HG02938 (cell line): ENCODE results near the gene UBR1.

ENCODE experiments used
- ATAC-seq: cut with Tn5 transposase; IDR thresholded peaks from one replicate; pipeline ENCODE4 v1.9.1; 2021; ENCODE audit warnings: mild to moderate bottlenecking, moderate library complexity; ENCODE audit not compliant: unreplicated experiment

UBR1 gene

GRCh38 chr15:43111354-43111753 is 5.5 kb upstream of the UBR1 start:
- ATAC-seq: no peak

GRCh38 chr15:43107751-43108150 is 1.9 kb upstream of the UBR1 start:
- no peak for ATAC-seq

- ATAC-seq: no peak
Observed at GRCh38 chr15:43106486-43106829, 620 bp upstream of the UBR1 start.

DNA sequence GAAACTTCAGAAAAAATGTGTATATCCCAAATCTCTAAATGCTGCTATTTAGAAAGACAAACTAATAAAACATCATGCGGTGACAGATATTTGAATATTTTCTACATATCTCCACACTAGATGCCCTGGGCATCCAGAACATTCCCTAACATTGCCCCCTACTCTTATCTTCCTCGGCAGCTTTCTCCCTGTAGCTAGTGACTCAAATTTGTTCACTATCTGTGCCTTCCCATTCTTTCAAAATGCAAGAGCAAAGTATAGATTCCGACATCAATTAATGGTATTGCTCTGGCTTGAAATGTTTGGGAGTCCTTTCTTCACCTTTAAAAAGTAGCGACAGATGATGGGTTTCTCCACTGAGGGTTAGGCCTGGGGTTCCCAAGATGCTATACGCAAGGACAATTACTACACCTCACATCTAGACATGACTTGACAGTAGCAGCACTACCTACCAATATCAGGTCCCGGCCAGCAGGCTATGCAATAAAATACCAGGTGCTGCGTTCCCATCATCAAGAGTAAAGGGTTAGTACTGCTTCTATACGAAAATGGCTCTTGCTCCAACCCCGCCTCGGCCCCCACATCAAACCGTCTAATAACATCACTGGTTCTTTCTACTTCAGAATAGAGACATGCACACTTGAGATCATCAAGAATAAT is 631 bp downstream of the UBR1 start:
- no peak for ATAC-seq

GRCh38 chr15:43104426-43104825 is 1.4 kb downstream of the UBR1 start:
- no peak for ATAC-seq

GRCh38 chr15:43103907-43104306 is 1.9 kb downstream of the UBR1 start:
- no peak for ATAC-seq

GRCh38 chr15:43102187-43102586 is 3.7 kb downstream of the UBR1 start:
- no peak for ATAC-seq

DNA sequence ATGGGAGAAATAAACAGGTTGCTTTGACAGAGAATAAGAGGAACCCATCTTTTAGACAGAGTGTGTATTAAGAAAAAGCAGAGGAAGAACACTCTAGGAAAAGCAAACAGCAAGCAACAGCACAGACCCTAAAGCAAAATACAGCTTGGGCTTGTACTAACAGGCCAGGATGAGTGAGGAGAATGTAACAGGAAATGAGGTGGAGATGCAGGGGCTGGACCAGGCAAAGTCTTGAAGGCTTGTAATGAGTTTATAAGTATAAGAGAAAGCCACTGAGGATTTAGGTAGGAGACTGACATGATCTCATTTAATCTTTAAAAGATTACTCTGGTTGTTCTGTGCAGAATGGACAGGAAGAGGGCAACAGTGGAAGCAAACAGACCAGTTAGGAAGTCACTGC is 4.9 kb downstream of the UBR1 start:
- no peak for ATAC-seq

DNA sequence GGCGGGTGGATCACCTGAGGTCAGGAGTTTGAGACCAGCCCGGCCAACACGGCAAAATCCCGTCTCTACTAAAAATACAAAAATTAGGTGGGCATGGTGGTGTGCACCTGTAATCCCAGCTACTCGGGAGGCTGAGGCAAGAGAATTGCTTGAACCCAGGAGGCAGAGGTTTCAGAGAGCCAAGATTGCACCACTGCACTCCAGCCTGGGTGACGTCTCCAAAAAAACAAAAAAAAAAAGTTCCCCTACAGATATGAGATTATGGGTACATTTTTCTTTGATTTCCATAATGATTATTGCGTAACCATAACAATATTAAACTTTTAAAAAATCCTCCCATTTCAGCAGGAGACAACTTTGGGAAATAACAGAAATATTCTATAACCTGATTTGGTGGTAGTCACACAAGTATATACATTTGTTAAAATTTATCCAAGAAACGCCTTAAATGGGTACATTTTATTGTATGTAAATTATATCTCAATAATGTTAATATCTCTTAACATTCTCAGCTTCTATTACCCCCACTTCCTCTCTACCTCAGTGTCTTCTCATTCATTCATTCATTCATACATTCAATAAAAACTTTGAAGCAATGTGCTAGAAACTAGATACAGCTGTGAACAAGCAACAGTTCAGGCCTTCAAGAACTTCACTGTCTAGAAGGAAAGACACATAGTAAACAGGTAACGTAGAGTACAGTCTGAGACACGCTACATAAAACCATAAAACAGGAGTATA is 6.6 kb downstream of the UBR1 start:
- no peak for ATAC-seq

GRCh38 chr15:43096411-43096810 is 9.4 kb downstream of the UBR1 start:
- no peak for ATAC-seq

DNA sequence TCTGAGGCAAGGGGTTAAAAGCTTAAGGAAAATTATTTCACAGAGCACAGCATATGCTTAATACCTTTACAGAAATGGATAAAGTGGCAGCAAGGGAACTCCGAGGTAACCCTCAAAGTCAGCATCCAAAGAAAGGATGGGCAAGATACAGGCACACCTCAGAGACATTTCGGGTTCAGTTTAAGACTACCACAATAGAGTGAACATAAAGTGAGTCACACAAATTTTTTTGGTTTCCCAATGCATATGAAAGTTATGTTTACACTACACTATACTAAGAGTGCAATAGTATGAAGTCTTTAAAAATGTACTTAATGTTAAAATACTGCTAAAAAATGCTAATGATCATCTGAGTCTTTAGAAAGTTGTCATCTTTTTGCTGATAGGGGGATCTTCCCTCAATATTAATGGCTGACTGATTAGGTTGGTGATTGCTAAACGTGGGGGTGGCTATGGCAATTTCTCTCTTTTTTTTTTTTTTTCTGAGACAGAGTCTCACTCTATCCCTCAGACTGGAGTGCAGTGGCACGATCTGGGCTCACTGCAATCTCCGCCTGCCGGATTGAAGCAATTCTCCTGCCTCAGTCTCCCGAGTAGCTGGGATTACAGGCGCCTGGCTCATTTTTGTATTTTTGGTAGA is 10.0 kb downstream of the UBR1 start:
- ATAC-seq: no peak

- no peak for ATAC-seq
Observed at GRCh38 chr15:43095243-43095642, 10.6 kb downstream of the UBR1 start.

DNA sequence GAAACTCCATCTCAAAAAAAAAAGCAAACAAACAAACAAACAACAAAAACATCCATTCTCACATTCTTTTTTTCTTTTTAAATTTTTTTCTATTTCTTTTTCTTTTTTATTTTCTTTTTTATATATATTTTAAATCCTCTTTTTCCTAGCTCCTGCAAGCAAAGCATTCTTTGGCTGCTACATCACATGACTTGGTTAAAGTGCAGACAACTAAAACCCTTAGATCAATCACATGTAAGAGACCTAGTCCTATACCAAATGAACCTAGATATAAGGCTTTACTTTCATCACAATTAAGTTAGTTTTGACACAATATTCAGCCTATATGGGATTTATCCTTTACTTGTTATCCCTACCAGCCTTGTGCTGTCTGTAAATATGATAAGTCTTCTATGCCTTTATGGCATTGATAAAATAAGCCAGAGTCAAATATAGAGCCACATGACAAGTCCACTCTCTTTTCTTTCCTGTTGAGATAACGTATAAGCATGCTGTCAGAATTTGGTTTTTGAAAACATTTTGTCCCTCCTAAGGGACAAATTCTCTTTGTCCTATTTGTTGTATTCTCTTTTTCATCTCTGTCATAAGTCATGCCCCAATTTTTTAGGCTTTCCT is 11.3 kb downstream of the UBR1 start:
- no peak for ATAC-seq

DNA sequence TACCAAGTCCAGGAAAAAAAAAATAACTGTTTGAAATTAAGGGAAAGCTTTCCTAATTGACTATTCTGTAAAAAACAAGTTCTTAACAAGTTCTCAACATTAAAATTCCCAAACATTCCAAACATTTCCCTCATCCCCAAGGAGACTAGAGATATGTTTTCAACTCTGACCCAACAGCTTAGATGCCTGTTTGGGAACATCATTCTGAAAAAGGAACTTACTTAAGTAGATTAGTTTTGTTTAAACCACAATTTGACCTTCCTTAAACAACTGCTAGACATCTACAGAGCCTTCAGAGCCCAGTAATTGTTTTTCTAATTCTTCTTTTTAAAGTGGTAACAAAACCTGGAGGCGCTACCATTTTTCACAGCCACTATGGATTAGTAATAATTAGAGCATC is 12.8 kb downstream of the UBR1 start:
- ATAC-seq: no peak

DNA sequence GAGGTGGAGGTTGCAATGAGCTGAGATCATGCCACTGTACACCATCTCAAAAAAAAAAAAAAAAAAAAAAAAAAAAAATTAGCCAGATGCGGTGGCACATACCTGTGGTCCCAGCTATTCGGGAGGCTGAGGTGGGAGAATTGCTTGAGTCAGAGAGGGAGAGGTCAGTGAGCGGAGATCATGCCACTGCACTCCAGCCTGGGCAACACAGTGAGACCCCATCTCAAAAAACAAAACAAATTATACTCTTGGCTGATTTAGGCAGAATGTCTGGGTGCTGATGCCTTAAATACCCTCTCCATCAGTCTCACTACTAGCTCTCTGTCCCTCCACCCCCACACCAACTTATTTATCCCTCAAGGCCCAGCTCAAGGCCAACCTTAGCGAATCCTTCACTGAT is 14.0 kb downstream of the UBR1 start:
- no peak for ATAC-seq

DNA sequence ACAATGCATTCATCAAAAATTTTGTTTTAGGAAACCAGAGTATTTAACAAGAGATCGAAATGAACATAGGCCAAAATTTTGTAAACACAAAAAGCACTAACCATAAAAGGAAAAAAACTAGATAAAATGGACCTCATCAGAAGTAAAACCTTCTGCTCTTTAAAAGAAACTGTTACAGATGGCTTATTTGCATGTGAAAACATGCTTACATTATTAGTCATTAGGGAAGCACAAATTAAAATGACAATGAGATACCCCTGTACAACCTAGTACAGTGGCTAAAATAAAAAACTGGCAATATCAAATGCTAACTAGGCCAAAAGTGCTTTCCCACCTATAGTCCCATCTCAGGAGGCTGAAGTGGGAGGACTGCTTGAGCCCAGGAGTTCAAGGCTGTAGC is 19.3 kb downstream of the UBR1 start:
- ATAC-seq: no peak

DNA sequence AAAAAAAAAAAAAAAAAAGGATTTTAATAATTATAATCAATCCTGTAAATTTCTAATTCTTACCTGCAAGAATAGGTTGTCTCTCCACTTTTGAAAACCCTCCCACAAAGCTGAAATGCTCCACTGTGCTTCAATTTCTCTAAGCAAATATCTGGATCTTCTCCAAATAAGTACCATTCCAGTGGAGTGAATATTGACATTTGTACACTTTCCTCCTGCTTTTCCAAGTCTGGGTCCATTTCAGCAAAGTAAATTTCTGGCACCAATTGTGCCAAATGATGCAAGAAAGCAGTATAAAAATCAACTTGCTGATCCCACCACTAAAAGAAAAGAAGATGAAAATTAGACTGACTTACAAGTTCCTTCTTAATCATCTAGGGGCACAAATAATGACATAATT is 19.9 kb downstream of the UBR1 start:
- ATAC-seq: no peak

GRCh38 chr15:43082509-43082908 is 23.3 kb downstream of the UBR1 start:
- ATAC-seq: no peak

DNA sequence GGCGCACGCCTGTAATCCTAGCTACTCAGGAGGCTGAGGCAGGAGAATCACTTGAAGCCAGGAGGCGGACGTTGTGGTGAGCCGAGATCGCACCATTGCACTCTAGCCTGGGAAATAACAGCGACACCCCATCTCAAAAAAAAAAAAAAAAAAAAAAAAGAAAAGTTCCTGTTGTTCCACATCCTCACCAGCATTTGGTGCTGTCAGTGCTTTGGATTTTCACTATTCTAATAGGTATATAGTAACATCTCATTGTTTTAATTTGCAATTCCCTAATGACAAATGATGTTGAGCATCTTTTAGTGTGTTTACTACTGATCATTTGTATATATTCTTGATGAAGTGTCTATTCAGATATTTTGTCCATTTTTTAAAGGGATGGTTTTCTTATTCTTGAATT is 24.6 kb downstream of the UBR1 start:
- ATAC-seq: no peak

DNA sequence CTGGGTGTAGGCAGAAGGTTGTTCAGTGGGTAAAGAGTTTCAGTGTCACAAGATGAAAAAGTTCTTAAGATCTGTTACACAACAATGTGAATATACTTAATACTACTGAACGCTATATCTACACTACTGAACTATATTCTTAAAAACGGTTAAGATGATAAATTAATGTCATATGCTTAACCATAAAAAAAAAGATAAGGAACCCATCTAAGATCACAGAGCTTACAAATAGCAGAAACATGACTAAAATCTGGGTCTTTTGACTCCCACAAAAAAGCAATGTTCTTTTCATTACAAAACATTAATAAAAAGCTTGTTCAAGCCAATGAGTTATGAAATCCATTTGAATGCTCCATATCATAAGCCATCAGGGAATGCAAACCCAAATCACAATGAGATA is 34.4 kb downstream of the UBR1 start:
- no peak for ATAC-seq

GRCh38 chr15:43070893-43071292 is 34.9 kb downstream of the UBR1 start:
- ATAC-seq: no peak

DNA sequence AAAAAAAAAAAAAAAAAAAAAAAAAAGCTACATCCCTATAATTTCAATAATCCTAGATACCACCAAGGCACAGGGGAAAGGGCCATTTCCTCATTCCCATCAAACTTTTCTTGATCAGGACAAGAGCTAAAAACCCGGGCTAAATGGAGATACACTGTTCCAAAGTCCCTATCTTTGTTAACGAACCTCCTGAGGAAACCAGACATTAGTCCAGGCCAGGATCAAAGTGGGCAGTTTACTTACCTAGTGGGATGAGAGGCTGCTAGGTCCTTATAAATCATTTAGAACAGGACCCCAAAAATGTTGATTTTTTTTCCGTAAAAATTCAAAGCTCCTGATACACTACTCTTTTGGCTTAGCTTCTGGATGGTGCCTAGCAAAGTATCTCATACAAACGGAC is 35.6 kb downstream of the UBR1 start:
- no peak for ATAC-seq
